K562 (cell line): ENCODE results near the gene FBXO17. TPM values are rescaled to one million over a fixed set of nuclear protein-coding genes. Genes with fewer than 3 reads are reported as not detected.
"Not testable (repeated sequence)": the region's sequence is repeated elsewhere in the genome, so short reads cannot be mapped to it uniquely, and the experiment has no call there.

ENCODE experiments used
- ATAC-seq: fragments of 200-7000 bp; cut with Tn5 transposase; 3 replicates; pipeline ENCODE4 v1.9.1; 2020; ENCODE audit warnings: moderate library complexity
- BruUV-seq: library from RNA; stranded (reverse); fragments of 400-500 nt; replicated peaks from 2 replicates; lab custom pipeline; 2021; lab: Mats Ljungman, UMichigan
- CTCF ChIA-PET: fragments of 300-600 bp; formaldehyde crosslinking; extraction: SDS; loops from one replicate; lab custom pipeline; 2021; ENCODE audit warnings: low intra/inter-chr PET ratio; lab: Yijun Ruan, JAX
- POLR2A ChIA-PET: fragments of 300-600, 350-650 bp; sonication (Branson Sonifier 250); formaldehyde crosslinking; extraction: SDS; loops from one replicate; lab custom pipeline; 2021; ENCODE audit warnings: antibody characterized with exemption, inconsistent platforms; lab: Yijun Ruan, JAX
- DNase-seq, 4 experiments: peaks; one replicate each; pipeline versions ENCODE4 v3.0.0 to v3.0.0-alpha.2; 2011 to 2018; ENCODE audit warnings: low spot score in 3 of 4, mixed read lengths in 3 of 4; ENCODE audit errors: extremely low read depth in 1 of 4
- FAIRE-seq: peaks from 2 replicates; lab custom pipeline; 2011; peaks lifted over from hg19 to GRCh38; lab: Jason Lieb, UNC
- H2AFZ ChIP-seq: 2 replicates; pipeline ENCODE4 v1.6.0; 2011; ENCODE audit warnings: low read depth, low read length, control low read depth, inconsistent platforms
- H3K27ac ChIP-seq: fragments of 200-600 bp; 3 replicates; pipeline ENCODE4 v1.8.0; 2011; ENCODE audit warnings: low read depth, mild to moderate bottlenecking, control low read depth, inconsistent platforms, low read length, moderate library complexity, mixed read lengths; ENCODE audit errors: extremely low read depth
- H3K27me3 ChIP-seq, 2 experiments: fragments of 300-600 bp in 1 of 2; 2 replicates in 1 of 2; 3 replicates in 1 of 2; pipeline versions ENCODE4 v1.6.0 to v1.8.0; 2011; ENCODE audit warnings: inconsistent platforms in 2 of 2, low read length in 2 of 2, mild to moderate bottlenecking in 1 of 2, mixed read lengths in 1 of 2, moderate library complexity in 1 of 2; ENCODE audit not compliant: control insufficient read depth in 2 of 2, insufficient read depth in 2 of 2
- H3K36me3 ChIP-seq: fragments of 300-600 bp; 3 replicates; pipeline ENCODE4 v1.8.0; 2011; ENCODE audit warnings: mild to moderate bottlenecking, low read length, inconsistent platforms; ENCODE audit not compliant: control insufficient read depth, insufficient read depth
- H3K4me1 ChIP-seq, 2 experiments: fragments of 200-600 bp in 1 of 2; replicated peaks in 1 of 2; 2 replicates in 1 of 2; 3 replicates in 1 of 2; pipeline versions ENCODE4 v1.5.1 to v1.8.0; 2011; ENCODE audit warnings: inconsistent platforms in 2 of 2, low read length in 2 of 2, mild to moderate bottlenecking in 1 of 2, mixed read lengths in 1 of 2, moderate library complexity in 1 of 2; ENCODE audit not compliant: control insufficient read depth in 2 of 2, insufficient read depth in 2 of 2
- H3K4me2 ChIP-seq: 2 replicates; pipeline ENCODE4 v1.6.1; 2011; ENCODE audit warnings: low read length, control low read depth, inconsistent platforms, mixed read lengths; ENCODE audit not compliant: insufficient read depth
- H3K4me3 ChIP-seq: fragments of 200-600 bp; sonication (generic), shearing (Covaris generic); 2 replicates; pipeline ENCODE4 v1.5.1; 2016; ENCODE audit warnings: control low read depth, inconsistent platforms
- H3K79me2 ChIP-seq: fragments of 200-600 bp; 3 replicates; pipeline ENCODE4 v1.8.0; 2011; ENCODE audit warnings: low read length, inconsistent platforms; ENCODE audit not compliant: control insufficient read depth, insufficient read depth
- H3K9ac ChIP-seq, 2 experiments: 2 replicates each; pipeline versions ENCODE4 v1.6.0 to v1.6.1; 2011; ENCODE audit warnings: low read depth in 2 of 2, low read length in 2 of 2, control low read depth in 1 of 2, inconsistent platforms in 1 of 2, mild to moderate bottlenecking in 1 of 2, mixed read lengths in 1 of 2; ENCODE audit not compliant: insufficient read depth in 1 of 2
- H3K9me1 ChIP-seq: one replicate; pipeline ENCODE4 v1.6.0; 2011; ENCODE audit warnings: inconsistent platforms, mild to moderate bottlenecking, low read length, moderate library complexity; ENCODE audit not compliant: control insufficient read depth, insufficient read depth
- H3K9me3 ChIP-seq: replicated peaks from 2 replicates; pipeline ENCODE4 v1.5.1; 2011; ENCODE audit warnings: low read depth, low read length, inconsistent platforms; ENCODE audit not compliant: control insufficient read depth, insufficient read depth
- H4K20me1 ChIP-seq: replicated peaks from 2 replicates; pipeline ENCODE4 v1.6.1; 2011; ENCODE audit warnings: low read length, inconsistent platforms, mixed read lengths; ENCODE audit not compliant: control insufficient read depth, insufficient read depth
- whole genome bisulfite sequencing: fragments of 100-300 bp; shearing (Covaris generic); methylation state at CpG from one replicate; pipeline ENCODE4 v1.1.6; 2016; ENCODE audit warnings: low coverage, mixed read lengths; ENCODE audit not compliant: insufficient coverage; ENCODE audit errors: missing lambda C conversion rate; 5-methylcytosine and 5-hydroxymethylcytosine counted together
- in situ Hi-C: fragments of 300-500 bp; cut with MboI; formaldehyde crosslinking; loops from 4 replicates; pipeline ENCODE4 v1.15.0; 2018; ENCODE audit warnings: inconsistent platforms, mixed read lengths
- intact Hi-C: fragments of 100-400 bp; cut with micrococcal nuclease; formaldehyde crosslinking; loops from 2 replicates; pipeline ENCODE4 v1.14.2; 2022
- polyA plus RNA-seq, 8 experiments: library from polyadenylated mRNA; depleted of rRNA in 4 of 8; stranded (reverse) in 5 of 8; unstranded in 3 of 8; fragments of >200 nt; fragmentation: Nextera tagmentation in 2 of 8; fragmentation: Illumina TruSeq in 1 of 8; extraction: Ambion mirVana in 2 of 8; extraction: Trizol in 1 of 8; gene quantifications; 2 replicates each; pipeline versions ENCODE4 v1.2.1 to v1.2.3, GENCODE V29; 2011 to 2014; ENCODE audit warnings: inconsistent platforms in 1 of 8, missing spikeins in 1 of 8
- total RNA-seq, 7 experiments: library from RNA; depleted of rRNA in 6 of 7; stranded (reverse); fragments of >200 nt in 6 of 7; fragmentation: Illumina TruSeq in 2 of 7; extraction: Trizol in 2 of 7; gene quantifications; 2 replicates each; pipeline versions ENCODE4 v1.2.1 to v1.2.3, GENCODE V29; 2011 to 2021; ENCODE audit warnings: low replicate concordance in 1 of 7

FBXO17 gene
- total and polyA plus RNA-seq, 9 of the 15 experiments (the other 6 are each of a cell fraction or from before 2014, with no cell fraction given), result 4.1 to 27.1 (median 19.0) TPM

- intact Hi-C loops, ATAC-seq, H3K4me1 ChIP-seq, H3K36me3 ChIP-seq, H2AFZ ChIP-seq, H3K9ac ChIP-seq, H3K4me2 ChIP-seq, H3K79me2 ChIP-seq, CTCF ChIA-PET, H4K20me1 ChIP-seq, H3K9me1 ChIP-seq, H3K9me3 ChIP-seq, FAIRE-seq, BruUV-seq, in situ Hi-C loops, DNase-seq, H3K27ac ChIP-seq, H3K4me3 ChIP-seq: not testable (repeated sequence)
- WGBS, result 12% methylated on average over 4 of the region's 4 CpGs
- peaks cover 6 to 36% of the 10 kb centered on the region in 2 experiments; a peak in 4 of 5 replicates for H3K27me3 ChIP-seq
- POLR2A ChIA-PET, result interaction anchor here (0.8 kb wide), 2 partner anchors 9 to 13 kb away, joined by 4 to 6 read pairs; partner anchors contain the start of gene FBXO17
These were observed 13.1 kb upstream of the FBXO17 start for GRCh38 chr19:38988627-38989026.

GRCh38 chr19:38987745-38988144 is 12.2 kb upstream of the FBXO17 start:
- H3K36me3 ChIP-seq, intact Hi-C loops, H3K4me3 ChIP-seq, POLR2A ChIA-PET, H3K27ac ChIP-seq, DNase-seq, H3K4me1 ChIP-seq, H3K9me1 ChIP-seq, in situ Hi-C loops, H4K20me1 ChIP-seq, H3K9ac ChIP-seq, H3K4me2 ChIP-seq, H2AFZ ChIP-seq, H3K79me2 ChIP-seq, ATAC-seq, BruUV-seq, FAIRE-seq, H3K9me3 ChIP-seq: not testable (repeated sequence)
- WGBS, result 15% methylated on average over 6 of the region's 6 CpGs
- H3K27me3 ChIP-seq, result peaks cover 4 to 27% of the 10 kb centered on the region in 2 experiments; a peak in 4 of 5 replicates
- CTCF ChIA-PET, result interaction anchor here (0.7 kb wide), 1 partner anchor 1919 kb away, joined by 5 read pairs; no protein-coding TSS in a partner anchor
